HEK293 (cell line): ENCODE data around the gene ZKSCAN8.

Experiments used
- EGR2 ChIP-seq: fragments of 450-650 bp; formaldehyde crosslinking; IDR thresholded peaks from 2 replicates; pipeline ENCODE4 v1.5.1; 2016; ENCODE audit warnings: low read depth, missing biosample characterization, missing genetic modification characterization
- IKZF3 ChIP-seq: fragments of 450-650 bp; IDR thresholded peaks from 2 replicates; pipeline ENCODE4 v1.5.0; 2018; ENCODE audit warnings: missing biosample characterization, mild to moderate bottlenecking, missing genetic modification characterization, moderate library complexity
- KLF1 ChIP-seq: fragments of 450-650 bp; formaldehyde crosslinking; IDR thresholded peaks from 2 replicates; pipeline ENCODE4 v1.5.1; 2016; ENCODE audit warnings: missing biosample characterization, missing genetic modification characterization
- KLF9 ChIP-seq: fragments of 450-650 bp; formaldehyde crosslinking; IDR thresholded peaks from 2 replicates; pipeline ENCODE4 v1.5.1; 2016; ENCODE audit warnings: missing biosample characterization, missing genetic modification characterization, low read depth
- MEIS1 ChIP-seq: sonication (generic); formaldehyde crosslinking; IDR thresholded peaks from 2 replicates; pipeline ENCODE4 v1.8.1; 2022; ENCODE audit warnings: missing genetic modification reagents, mild to moderate bottlenecking, borderline replicate concordance
- PATZ1 ChIP-seq: fragments of 450-650 bp; formaldehyde crosslinking; IDR thresholded peaks from 2 replicates; pipeline ENCODE4 v1.5.1; 2016; ENCODE audit warnings: missing biosample characterization, missing genetic modification characterization
- REST ChIP-seq: fragments of 450-650 bp; formaldehyde crosslinking; IDR thresholded peaks from 2 replicates; pipeline ENCODE4 v1.5.1; 2016; ENCODE audit warnings: missing biosample characterization, missing genetic modification characterization
- SETDB1 ChIP-seq: IDR thresholded peaks from one replicate; pipeline ENCODE4 v1.6.1; 2017; ENCODE audit warnings: mild to moderate bottlenecking, low read length, moderate library complexity, mixed read lengths; ENCODE audit not compliant: insufficient read length
- ZFHX2 ChIP-seq: fragments of 450-650 bp; formaldehyde crosslinking; conservative IDR thresholded peaks from 2 replicates; pipeline ENCODE4 v1.5.1; 2016; ENCODE audit warnings: missing biosample characterization, missing genetic modification characterization
- ZNF157 ChIP-seq: fragments of 450-650 bp; formaldehyde crosslinking; IDR thresholded peaks from 2 replicates; pipeline ENCODE4 v1.5.1; 2016; ENCODE audit warnings: missing biosample characterization, missing genetic modification characterization
- ZNF169 ChIP-seq: fragments of 450-650 bp; formaldehyde crosslinking; IDR thresholded peaks from 2 replicates; pipeline ENCODE4 v1.5.1; 2016; ENCODE audit warnings: missing biosample characterization, missing genetic modification characterization
- ZNF19 ChIP-seq: fragments of 450-650 bp; formaldehyde crosslinking; IDR thresholded peaks from 2 replicates; pipeline ENCODE4; 2016; ENCODE audit warnings: missing biosample characterization, missing genetic modification characterization, low read depth
- ZNF223 ChIP-seq: fragments of 450-650 bp; formaldehyde crosslinking; IDR thresholded peaks from 2 replicates; pipeline ENCODE4 v1.5.1; 2016; ENCODE audit warnings: missing biosample characterization, missing genetic modification characterization
- ZNF335 ChIP-seq: fragments of 450-650 bp; formaldehyde crosslinking; conservative IDR thresholded peaks from 2 replicates; pipeline ENCODE4 v1.5.1; 2016; ENCODE audit warnings: missing biosample characterization, missing genetic modification characterization
- ZNF391 ChIP-seq: fragments of 450-650 bp; formaldehyde crosslinking; IDR thresholded peaks from 2 replicates; pipeline ENCODE4 v1.5.1; 2016; ENCODE audit warnings: low read depth, missing biosample characterization, missing genetic modification characterization, borderline replicate concordance
- ZNF426 ChIP-seq: fragments of 450-650 bp; formaldehyde crosslinking; IDR thresholded peaks from 2 replicates; pipeline ENCODE4 v1.5.1; 2017; ENCODE audit warnings: missing biosample characterization, missing genetic modification characterization, mild to moderate bottlenecking, inconsistent platforms, moderate library complexity
- ZNF48 ChIP-seq: fragments of 450-650 bp; formaldehyde crosslinking; IDR thresholded peaks from 2 replicates; pipeline ENCODE4 v1.5.1; 2016; ENCODE audit warnings: missing biosample characterization, missing genetic modification characterization
- ZNF621 ChIP-seq: fragments of 450-650 bp; formaldehyde crosslinking; IDR thresholded peaks from 2 replicates; pipeline ENCODE4 v1.5.1; 2017; ENCODE audit warnings: missing biosample characterization, missing genetic modification characterization
- ZNF664 ChIP-seq: fragments of 450-650 bp; formaldehyde crosslinking; IDR thresholded peaks from 2 replicates; pipeline ENCODE4 v1.5.1; 2016; ENCODE audit warnings: missing biosample characterization, missing genetic modification characterization
- ZNF768 ChIP-seq: fragments of 450-650 bp; formaldehyde crosslinking; IDR thresholded peaks from 2 replicates; pipeline ENCODE4 v1.5.1; 2018; ENCODE audit warnings: missing biosample characterization, mild to moderate bottlenecking, missing genetic modification characterization
- ZNF785 ChIP-seq: fragments of 450-650 bp; formaldehyde crosslinking; IDR thresholded peaks from 2 replicates; pipeline ENCODE4 v1.5.1; 2016; ENCODE audit warnings: missing biosample characterization, missing genetic modification characterization
- TF ChIP-seq, protein P1 (sequence below): fragments of 450-650 bp; formaldehyde crosslinking; IDR thresholded peaks from 2 replicates; pipeline ENCODE4 v1.5.1; 2016; ENCODE audit warnings: missing biosample characterization, missing genetic modification characterization
- TF ChIP-seq, protein P2 (sequence below): fragments of 450-650 bp; IDR thresholded peaks from 2 replicates; pipeline ENCODE4 v1.5.1; 2018; ENCODE audit warnings: missing biosample characterization, missing genetic modification characterization
- TF ChIP-seq, protein P3 (sequence below): fragments of 450-650 bp; formaldehyde crosslinking; IDR thresholded peaks from 2 replicates; pipeline ENCODE4 v1.5.1; 2016; ENCODE audit warnings: missing biosample characterization, missing genetic modification characterization
- TF ChIP-seq, protein P4 (sequence below): fragments of 450-650 bp; formaldehyde crosslinking; IDR thresholded peaks from 2 replicates; pipeline ENCODE4; 2016; ENCODE audit warnings: missing biosample characterization, missing genetic modification characterization

ZKSCAN8 gene

DNA sequence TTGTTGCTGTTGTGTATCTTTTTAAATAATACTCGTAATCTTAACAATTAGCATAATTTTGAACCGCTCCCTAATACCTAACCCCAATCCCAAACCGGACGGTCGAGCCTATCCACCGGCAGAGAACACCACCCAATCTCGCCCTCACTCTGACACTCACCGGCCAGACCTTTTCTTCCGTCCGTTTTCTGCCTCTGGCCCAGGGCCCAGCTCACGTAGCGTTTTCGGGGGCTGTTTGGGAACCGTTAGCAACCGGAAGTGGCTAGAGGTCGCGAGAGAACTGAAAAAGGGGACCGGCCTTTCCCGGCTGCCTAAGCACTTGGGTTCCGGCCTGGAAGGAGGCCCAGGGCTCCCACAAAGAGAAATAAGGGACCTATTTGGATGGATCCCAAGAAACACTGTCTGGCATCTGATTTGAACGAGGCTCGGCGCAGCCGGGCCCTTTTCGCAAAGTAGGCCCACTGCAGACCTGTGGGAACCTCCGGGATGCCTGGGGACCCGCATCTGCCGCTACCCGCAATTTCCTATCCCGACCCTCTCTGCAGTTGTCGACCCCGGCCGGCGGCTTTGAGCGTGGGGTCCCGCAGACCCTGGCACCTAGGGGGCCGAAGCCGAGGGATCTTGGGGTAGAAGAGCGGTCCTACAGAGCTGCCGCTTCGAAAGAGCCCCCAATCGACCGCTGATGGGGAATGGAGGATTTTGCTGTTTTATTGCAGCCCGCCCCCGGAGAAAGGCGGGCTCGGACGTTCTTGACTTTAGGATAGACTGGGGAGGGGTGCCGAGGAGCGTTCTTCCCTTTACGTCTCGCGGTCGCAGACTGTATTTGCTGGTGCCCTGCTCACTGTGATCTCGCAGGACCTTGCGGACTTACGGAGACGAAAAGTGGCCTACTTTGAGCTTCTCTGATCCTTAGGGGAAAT is 4.8 kb upstream of the ZKSCAN8 start (continued):
- TF ChIP-seq, protein P1, sequence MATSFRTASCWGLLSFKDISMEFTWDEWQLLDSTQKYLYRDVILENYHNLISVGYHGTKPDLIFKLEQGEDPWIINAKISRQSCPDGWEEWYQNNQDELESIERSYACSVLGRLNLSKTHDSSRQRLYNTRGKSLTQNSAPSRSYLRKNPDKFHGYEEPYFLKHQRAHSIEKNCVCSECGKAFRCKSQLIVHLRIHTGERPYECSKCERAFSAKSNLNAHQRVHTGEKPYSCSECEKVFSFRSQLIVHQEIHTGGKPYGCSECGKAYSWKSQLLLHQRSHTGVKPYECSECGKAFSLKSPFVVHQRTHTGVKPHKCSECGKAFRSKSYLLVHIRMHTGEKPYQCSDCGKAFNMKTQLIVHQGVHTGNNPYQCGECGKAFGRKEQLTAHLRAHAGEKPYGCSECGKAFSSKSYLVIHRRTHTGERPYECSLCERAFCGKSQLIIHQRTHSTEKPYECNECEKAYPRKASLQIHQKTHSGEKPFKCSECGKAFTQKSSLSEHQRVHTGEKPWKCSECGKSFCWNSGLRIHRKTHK (tag by site-specific recombination) = no peak
- TF ChIP-seq, protein P2, sequence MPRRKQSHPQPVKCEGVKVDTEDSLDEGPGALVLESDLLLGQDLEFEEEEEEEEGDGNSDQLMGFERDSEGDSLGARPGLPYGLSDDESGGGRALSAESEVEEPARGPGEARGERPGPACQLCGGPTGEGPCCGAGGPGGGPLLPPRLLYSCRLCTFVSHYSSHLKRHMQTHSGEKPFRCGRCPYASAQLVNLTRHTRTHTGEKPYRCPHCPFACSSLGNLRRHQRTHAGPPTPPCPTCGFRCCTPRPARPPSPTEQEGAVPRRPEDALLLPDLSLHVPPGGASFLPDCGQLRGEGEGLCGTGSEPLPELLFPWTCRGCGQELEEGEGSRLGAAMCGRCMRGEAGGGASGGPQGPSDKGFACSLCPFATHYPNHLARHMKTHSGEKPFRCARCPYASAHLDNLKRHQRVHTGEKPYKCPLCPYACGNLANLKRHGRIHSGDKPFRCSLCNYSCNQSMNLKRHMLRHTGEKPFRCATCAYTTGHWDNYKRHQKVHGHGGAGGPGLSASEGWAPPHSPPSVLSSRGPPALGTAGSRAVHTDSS = peak; percentile 39; the same call in 1 of the 2 replicates
- TF ChIP-seq ZNF19 (tag by site-specific recombination) (no peak), ZNF391 (peak; percentile 92), MEIS1 (CRISPR knock-in tag) (no peak), ZNF785 (tag by site-specific recombination) (no peak), ZNF223 (tag by site-specific recombination) (peak; percentile 17; the same call in 1 of the 2 replicates), ZNF664 (tag by site-specific recombination) (peak; percentile 56; the same call in 1 of the 2 replicates), KLF9 (tag by site-specific recombination) (peak; percentile 22), ZNF335 (tag by site-specific recombination) (peak; percentile 93), ZNF426 (no peak), EGR2 (0 out of 2 replicates have a peak, but pooled peaks have one; percentile 9), IKZF3 (tag by site-specific recombination) (peak; percentile 92), SETDB1 (no peak), ZNF48 (tag by site-specific recombination) (no peak), ZNF621 (no peak), ZNF768 (tag by site-specific recombination) (no peak), REST (tag by site-specific recombination) (peak; percentile 37; the same call in 1 of the 2 replicates), KLF1 (tag by site-specific recombination) (0 out of 2 replicates have a peak, but pooled peaks have one; percentile 46), ZNF169 (no peak), ZNF157 (tag by site-specific recombination) (no peak), PATZ1 (tag by site-specific recombination) (peak; percentile 80), ZFHX2 (tag by site-specific recombination) (peak; percentile 41; the same call in 1 of the 2 replicates)
- TF ChIP-seq, protein P3, sequence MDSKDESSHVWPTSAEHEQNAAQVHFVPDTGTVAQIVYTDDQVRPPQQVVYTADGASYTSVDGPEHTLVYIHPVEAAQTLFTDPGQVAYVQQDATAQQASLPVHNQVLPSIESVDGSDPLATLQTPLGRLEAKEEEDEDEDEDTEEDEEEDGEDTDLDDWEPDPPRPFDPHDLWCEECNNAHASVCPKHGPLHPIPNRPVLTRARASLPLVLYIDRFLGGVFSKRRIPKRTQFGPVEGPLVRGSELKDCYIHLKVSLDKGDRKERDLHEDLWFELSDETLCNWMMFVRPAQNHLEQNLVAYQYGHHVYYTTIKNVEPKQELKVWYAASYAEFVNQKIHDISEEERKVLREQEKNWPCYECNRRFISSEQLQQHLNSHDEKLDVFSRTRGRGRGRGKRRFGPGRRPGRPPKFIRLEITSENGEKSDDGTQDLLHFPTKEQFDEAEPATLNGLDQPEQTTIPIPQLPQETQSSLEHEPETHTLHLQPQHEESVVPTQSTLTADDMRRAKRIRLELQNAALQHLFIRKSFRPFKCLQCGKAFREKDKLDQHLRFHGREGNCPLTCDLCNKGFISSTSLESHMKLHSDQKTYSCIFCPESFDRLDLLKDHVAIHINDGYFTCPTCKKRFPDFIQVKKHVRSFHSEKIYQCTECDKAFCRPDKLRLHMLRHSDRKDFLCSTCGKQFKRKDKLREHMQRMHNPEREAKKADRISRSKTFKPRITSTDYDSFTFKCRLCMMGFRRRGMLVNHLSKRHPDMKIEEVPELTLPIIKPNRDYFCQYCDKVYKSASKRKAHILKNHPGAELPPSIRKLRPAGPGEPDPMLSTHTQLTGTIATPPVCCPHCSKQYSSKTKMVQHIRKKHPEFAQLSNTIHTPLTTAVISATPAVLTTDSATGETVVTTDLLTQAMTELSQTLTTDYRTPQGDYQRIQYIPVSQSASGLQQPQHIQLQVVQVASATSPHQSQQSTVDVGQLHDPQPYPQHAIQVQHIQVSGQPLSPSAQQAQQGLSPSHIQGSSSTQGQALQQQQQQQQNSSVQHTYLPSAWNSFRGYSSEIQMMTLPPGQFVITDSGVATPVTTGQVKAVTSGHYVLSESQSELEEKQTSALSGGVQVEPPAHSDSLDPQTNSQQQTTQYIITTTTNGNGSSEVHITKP (tag by site-specific recombination) = peak; percentile 62
- TF ChIP-seq, protein P4, sequence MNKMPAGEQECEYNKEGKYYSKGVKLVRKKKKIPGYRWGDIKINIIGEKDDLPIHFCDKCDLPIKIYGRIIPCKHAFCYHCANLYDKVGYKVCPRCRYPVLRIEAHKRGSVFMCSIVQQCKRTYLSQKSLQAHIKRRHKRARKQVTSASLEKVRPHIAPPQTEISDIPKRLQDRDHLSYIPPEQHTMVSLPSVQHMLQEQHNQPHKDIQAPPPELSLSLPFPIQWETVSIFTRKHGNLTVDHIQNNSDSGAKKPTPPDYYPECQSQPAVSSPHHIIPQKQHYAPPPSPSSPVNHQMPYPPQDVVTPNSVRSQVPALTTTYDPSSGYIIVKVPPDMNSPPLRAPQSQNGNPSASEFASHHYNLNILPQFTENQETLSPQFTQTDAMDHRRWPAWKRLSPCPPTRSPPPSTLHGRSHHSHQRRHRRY (tag by site-specific recombination) = no peak
